Left lung (tissue), 10 donors: ENCODE results near the gene RUFY3. TPM values are rescaled to one million over a fixed set of nuclear protein-coding genes. Genes with fewer than 3 reads are reported as not detected.
"Not testable (repeated sequence)": the region's sequence is repeated elsewhere in the genome, so short reads cannot be mapped to it uniquely, and the experiment has no call there.

Source experiments
- ATAC-seq: fragments of 200-7000 bp; cut with Tn5 transposase; one replicate; pipeline ENCODE4 v1.9.1; 2020; ENCODE audit warnings: moderate library complexity
- DNase-seq, 4 donors: peaks; one replicate each; pipeline ENCODE4 v3.0.0-alpha.2; 2013 to 2020
- H3K27ac ChIP-seq, 2 donors: fragments of 200-600 bp; sonication (generic) in 1 of 2; one replicate each; pipeline versions ENCODE4 v1.5.0 to v1.8.0; 2020 to 2021
- H3K27me3 ChIP-seq, 2 donors: fragments of 200-600 bp; sonication (generic) in 1 of 2; one replicate each; pipeline versions ENCODE4 v1.5.0 to v1.8.0; 2020 to 2021
- H3K36me3 ChIP-seq, 2 donors: fragments of 200-600 bp; sonication (generic) in 1 of 2; one replicate each; pipeline versions ENCODE4 v1.5.0 to v1.8.0; 2020 to 2021
- H3K4me1 ChIP-seq, 2 donors: fragments of 200-600 bp; one replicate each; pipeline ENCODE4 v1.8.0; 2021
- H3K4me3 ChIP-seq, 2 donors: fragments of 200-600 bp; sonication (generic) in 1 of 2; one replicate each; pipeline versions ENCODE4 v1.5.0 to v1.8.0; 2020 to 2021; ENCODE audit warnings: mild to moderate bottlenecking in 1 of 2
- H3K9me3 ChIP-seq, 2 donors: fragments of 200-600 bp; sonication (generic) in 1 of 2; one replicate each; pipeline versions ENCODE4 v1.5.0 to v1.8.0; 2020 to 2021
- CTCF ChIP-seq, 2 donors: fragments of 200-600 bp; sonication (generic) in 1 of 2; IDR thresholded peaks; one replicate each; pipeline versions ENCODE4 v1.5.0 to v1.8.0; 2021; ENCODE audit warnings: antibody characterized with exemption in 2 of 2
- intact Hi-C, 2 donors: fragments of 100-400 bp; cut with DNase I; formaldehyde crosslinking; loops; one replicate each; pipeline versions ENCODE4 v1.11.2 to v1.14.2; 2022
- polyA plus RNA-seq, 6 donors: library from polyadenylated mRNA; unstranded; fragments of 120-200 nt; gene quantifications; one replicate each; pipeline ENCODE4 v1.2.1, GENCODE V29; 2013; ENCODE audit not compliant: insufficient read length in 6 of 6
- total RNA-seq, 2 donors: library from RNA; stranded (reverse); fragmentation: NEBNext Ultra II Directional; extraction: Animal tissue kit (Norgen Biotek cat#: 25700); gene quantifications; one replicate each; pipeline ENCODE4 v1.2.1, GENCODE V29; 2021
- donor health status: DM: no; HTN: yes; CAD: no.
- donor health status: DM: no; HTN: no; CAD: no.

Gene RUFY3
- total and polyA plus RNA-seq, 8 donors, result 59.9 to 158 (median 140) TPM

- Histone ChIP-seq H3K9me3 (no peaks in the 10 kb centered on the region), H3K4me3 (no peak overlapping the region), H3K27ac (no peak overlapping the region), H3K27me3 (peaks cover 0 to 5% of the 10 kb centered on the region in 2 donors), H3K36me3 (no peaks in the 10 kb centered on the region), H3K4me1 (peaks cover 0 to 20% of the 10 kb centered on the region in 2 donors)
- intact Hi-C loops, result no loop called here
- DNase-seq, result no peak
- no peak for TF ChIP-seq CTCF (IDR thresholded peaks at IDR 0.05)
- ATAC-seq, result no peak
Measured at GRCh38 chr4:70701271-70701670, 20.5 kb upstream of the RUFY3 start.

- H3K4me3 ChIP-seq, H3K27ac ChIP-seq, H3K27me3 ChIP-seq, H3K9me3 ChIP-seq, DNase-seq, H3K36me3 ChIP-seq, intact Hi-C loops, ATAC-seq: not testable (repeated sequence)
- H3K4me1 ChIP-seq, result peaks cover 0 to 33% of the 10 kb centered on the region in 2 donors
Measured at GRCh38 chr4:70702592-70702991, 19.2 kb upstream of the RUFY3 start.

GRCh38 chr4:70703619-70704214 lies 18.0 kb upstream of the RUFY3 start:
- Histone ChIP-seq H3K36me3 (no peaks in the 10 kb centered on the region), H3K27me3 (peaks cover 0 to 5% of the 10 kb centered on the region in 2 donors), H3K4me1 (peaks cover 4 to 38% of the 10 kb centered on the region in 2 donors), H3K9me3 (no peaks in the 10 kb centered on the region), H3K27ac (peak overlapping the region; percentile 95 to 97), H3K4me3 (peak overlapping the region; percentile 73 to 77)
- intact Hi-C loops, result no loop called here
- DNase-seq (peak in 2 of 4 donors; percentile 41 to 48), ATAC-seq (peak; percentile 13)
- TF ChIP-seq CTCF (IDR thresholded peaks at IDR 0.05), result no peak

GRCh38 chr4:70704215-70704930 lies 17.4 kb upstream of the RUFY3 start:
- ATAC-seq (peak; percentile 83), DNase-seq (peak; percentile 76 to 94 (median 92))
- no peaks in the 10 kb centered on the region for H3K36me3 ChIP-seq
- intact Hi-C loops, result no loop called here
- peak overlapping the region; percentile 95 to 97 for H3K27ac ChIP-seq
- H3K9me3 ChIP-seq, result no peaks in the 10 kb centered on the region
- peak overlapping the region; percentile 73 to 77 for H3K4me3 ChIP-seq
- H3K4me1 ChIP-seq, result peaks cover 4 to 38% of the 10 kb centered on the region in 2 donors
- TF ChIP-seq CTCF (IDR thresholded peaks at IDR 0.05), result peak in 1 of 2 donors; percentile 23
- H3K27me3 ChIP-seq, result peaks cover 0 to 5% of the 10 kb centered on the region in 2 donors

GRCh38 chr4:70704931-70705182 lies 16.9 kb upstream of the RUFY3 start:
- ATAC-seq (peak; percentile 8), DNase-seq (no peak)
- peak overlapping the region; percentile 73 to 77 for H3K4me3 ChIP-seq
- peaks cover 4 to 38% of the 10 kb centered on the region in 2 donors for H3K4me1 ChIP-seq
- no peaks in the 10 kb centered on the region for H3K36me3 ChIP-seq
- intact Hi-C loops, result no loop called here
- H3K27me3 ChIP-seq, result peaks cover 0 to 5% of the 10 kb centered on the region in 2 donors
- peak overlapping the region; percentile 95 to 97 for H3K27ac ChIP-seq
- no peaks in the 10 kb centered on the region for H3K9me3 ChIP-seq
- no peak for TF ChIP-seq CTCF (IDR thresholded peaks at IDR 0.05)
